ENCODE results near the gene CHRD.
"Not testable (repeated sequence)": the region's sequence is repeated elsewhere in the genome, so short reads cannot be mapped to it uniquely, and the experiment has no call there.

CHRD gene

DNA sequence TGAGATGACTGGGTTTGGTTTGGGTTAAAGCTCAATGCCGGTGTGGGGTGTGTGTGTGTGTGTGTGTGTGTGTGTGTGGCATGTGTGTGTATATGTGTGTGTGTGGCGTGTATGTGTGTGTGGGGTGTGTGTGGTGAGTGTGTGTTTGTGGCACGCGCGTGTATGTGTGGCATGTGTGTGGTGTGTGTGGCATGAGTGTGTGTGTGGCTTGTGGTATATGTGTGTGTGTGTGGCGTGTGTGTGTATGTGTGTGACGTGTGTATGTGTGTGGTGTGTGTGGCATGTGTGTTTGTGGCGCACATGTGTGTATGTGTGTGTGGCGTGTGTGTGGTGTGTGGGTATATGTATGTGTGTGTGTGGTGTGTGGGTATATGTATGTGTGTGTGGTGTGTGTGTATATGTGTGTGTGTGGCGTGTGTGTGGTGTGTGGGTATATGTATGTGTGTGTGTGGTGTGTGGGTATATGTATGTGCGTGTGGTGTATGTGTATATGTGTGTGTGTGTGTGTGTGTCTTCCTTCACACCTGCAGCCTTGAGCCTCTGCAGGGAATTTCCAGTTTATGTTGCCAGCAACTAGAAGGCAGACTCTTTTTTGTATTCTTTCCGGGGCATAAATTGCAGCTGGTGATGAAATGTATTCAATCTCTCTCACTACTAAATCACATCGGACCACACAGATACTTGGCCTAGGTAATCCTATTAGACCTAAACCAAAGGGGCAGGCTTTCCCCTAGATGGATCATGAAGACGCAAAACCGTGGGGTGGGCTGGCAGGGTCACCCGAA lies 34.8 kb downstream of the CHRD start:
- no peak for DNase-seq (ENCODE audit: low read depth in 2 of 2)

GRCh38 chr3:184415203-184415490 lies 35.3 kb downstream of the CHRD start:
- no peak for DNase-seq (ENCODE audit: low read depth in 2 of 2)

- peak; percentile 25 to 39 for DNase-seq (ENCODE audit: low read depth in 2 of 2)
Measured at GRCh38 chr3:184417619-184418327, 37.9 kb downstream of the CHRD start.

GRCh38 chr3:184419171-184419570 lies 39.3 kb downstream of the CHRD start:
- no peak for DNase-seq (ENCODE audit: low read depth in 2 of 2)

DNA sequence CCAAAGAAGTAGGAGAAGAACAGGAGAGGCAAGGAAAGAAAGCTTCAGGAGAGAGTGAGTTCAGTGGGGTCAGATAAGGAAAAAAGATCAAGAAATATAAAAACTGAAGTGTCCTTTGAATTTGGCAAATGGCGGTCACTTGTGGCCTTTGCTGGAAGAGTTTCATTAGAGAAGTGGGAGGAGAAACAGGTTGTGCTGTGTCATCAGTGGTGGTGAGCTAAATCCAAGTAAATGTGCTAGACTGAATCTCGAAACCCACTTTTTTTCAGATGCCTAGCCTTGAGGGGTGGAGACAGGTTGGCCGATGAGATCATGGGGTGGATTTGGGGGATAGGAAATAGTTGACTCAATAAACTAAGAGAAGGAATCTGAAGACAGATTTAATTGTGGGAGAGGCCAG lies 43.7 kb downstream of the CHRD start:
- no peak for DNase-seq (ENCODE audit: low read depth in 2 of 2)

- no peak for DNase-seq (ENCODE audit: low read depth in 2 of 2)
Measured at GRCh38 chr3:184426691-184427141, 46.9 kb downstream of the CHRD start.

- no peak for DNase-seq (ENCODE audit: low read depth in 2 of 2)
Measured at GRCh38 chr3:184428561-184429175, 48.8 kb downstream of the CHRD start.

- no peak for DNase-seq (ENCODE audit: low read depth in 2 of 2)
Measured at GRCh38 chr3:184429786-184430185, 49.9 kb downstream of the CHRD start.

DNA sequence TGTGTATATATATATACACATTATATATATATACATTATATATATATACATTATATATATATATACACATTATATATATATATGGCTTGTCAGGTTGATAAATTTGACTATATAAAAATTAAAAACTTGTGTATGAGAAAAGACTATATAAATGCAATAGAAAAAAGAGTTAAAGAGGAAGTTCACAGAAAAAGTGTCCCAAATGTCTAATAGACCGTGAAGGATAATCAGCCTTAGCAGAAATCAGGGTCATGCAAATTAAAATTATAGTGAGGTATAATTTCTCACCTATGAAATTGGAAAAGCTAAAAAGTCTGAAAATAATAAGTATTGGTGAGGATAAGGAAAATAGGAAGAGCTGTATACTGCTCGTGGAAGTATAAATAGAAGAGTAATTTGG lies 51.1 kb downstream of the CHRD start:
- DNase-seq (ENCODE audit: low read depth in 2 of 2), result no peak

DNA sequence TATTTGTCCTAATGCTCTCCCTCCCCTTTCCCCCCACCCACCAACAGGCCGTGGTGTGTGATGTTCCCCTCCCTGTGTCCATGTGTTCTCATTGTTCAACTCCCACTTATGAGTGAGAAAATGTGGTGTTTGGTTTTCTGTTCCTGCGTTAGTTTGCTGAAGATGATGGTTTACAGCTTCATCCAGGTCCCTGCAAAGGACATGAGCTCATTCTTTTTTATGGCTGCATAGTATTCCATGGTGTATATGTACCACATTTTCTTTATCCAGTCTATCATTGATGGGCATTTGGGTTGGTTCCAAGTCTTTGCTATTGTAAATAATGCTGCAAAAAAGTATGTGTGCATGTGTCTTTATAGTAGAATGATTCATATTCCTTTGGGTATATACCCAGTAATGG lies 53.3 kb downstream of the CHRD start:
- not testable (repeated sequence) for DNase-seq (ENCODE audit: low read depth in 2 of 2)

DNA sequence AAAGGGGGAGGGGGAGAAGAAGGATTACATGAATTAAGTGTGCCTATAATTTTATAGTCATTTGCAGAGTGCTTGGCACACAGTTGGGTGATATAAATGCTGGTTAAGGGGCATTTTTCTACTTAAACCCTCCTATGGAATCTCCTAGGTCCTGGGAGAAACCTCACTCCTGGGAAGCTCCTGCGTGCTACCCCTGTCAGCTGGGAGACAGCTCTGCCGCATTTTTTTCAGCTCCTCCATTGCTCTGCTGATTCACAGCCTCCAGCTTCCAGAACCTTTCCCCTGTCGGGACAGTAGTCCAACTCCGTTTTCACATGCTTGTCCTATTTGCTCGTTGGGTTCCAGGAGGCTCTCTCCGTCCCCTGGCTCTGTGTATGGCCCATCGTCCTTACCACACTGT lies 59.2 kb downstream of the CHRD start:
- no peak for DNase-seq (ENCODE audit: low read depth in 2 of 2)
